Astrocyte (in vitro differentiated cells and primary cell): ENCODE measurements around the gene JSRP1. TPM values are rescaled to one million over a fixed set of nuclear protein-coding genes. Genes with fewer than 3 reads are reported as not detected.

Experiments used
- DNase-seq: peaks from one replicate; pipeline ENCODE4 v3.0.0-alpha.2; 2010; ENCODE audit warnings: low read depth
- FAIRE-seq: peaks from 2 replicates; lab custom pipeline; 2011; peaks lifted over from hg19 to GRCh38; lab: Jason Lieb, UNC
- H2AFZ ChIP-seq: 2 replicates; pipeline ENCODE4 v1.6.0; 2012; ENCODE audit warnings: low read depth, low read length, inconsistent platforms
- H3K27ac ChIP-seq: 2 replicates; pipeline ENCODE4 v1.5.1; 2011; ENCODE audit warnings: low read depth, low read length, inconsistent platforms
- H3K27me3 ChIP-seq: 2 replicates; pipeline ENCODE4 v1.6.0; 2011; ENCODE audit warnings: low read length, inconsistent platforms; ENCODE audit not compliant: insufficient read depth
- H3K36me3 ChIP-seq: 2 replicates; pipeline ENCODE4 v1.5.1; 2011; ENCODE audit warnings: low read length, inconsistent platforms; ENCODE audit not compliant: insufficient read depth
- H3K4me1 ChIP-seq: 2 replicates; pipeline ENCODE4 v1.5.1; 2011; ENCODE audit warnings: low read length, inconsistent platforms; ENCODE audit not compliant: insufficient read depth
- H3K4me2 ChIP-seq: 2 replicates; pipeline ENCODE4 v1.6.0; 2012; ENCODE audit warnings: low read length, inconsistent platforms
- H3K4me3 ChIP-seq: 2 replicates; pipeline ENCODE4 v1.5.1; 2011; ENCODE audit warnings: low read depth, mild to moderate bottlenecking, low read length, inconsistent platforms; ENCODE audit not compliant: insufficient read depth
- H3K79me2 ChIP-seq: 2 replicates; pipeline ENCODE4 v1.6.0; 2012; ENCODE audit warnings: mild to moderate bottlenecking, low read length, inconsistent platforms; ENCODE audit not compliant: insufficient read depth
- H3K9ac ChIP-seq: 2 replicates; pipeline ENCODE4 v1.6.0; 2012; ENCODE audit warnings: mild to moderate bottlenecking, low read length, inconsistent platforms
- H3K9me3 ChIP-seq: 2 replicates; pipeline ENCODE4 v1.5.1; 2012; ENCODE audit warnings: low read depth, mild to moderate bottlenecking, low read length, inconsistent platforms; ENCODE audit not compliant: insufficient read depth
- H4K20me1 ChIP-seq: 2 replicates; pipeline ENCODE4 v1.6.0; 2012; ENCODE audit warnings: low read length, inconsistent platforms; ENCODE audit not compliant: insufficient read depth
- H3K27ac Mint-ChIP-seq: one replicate; pipeline ENCODE4 v1.8.0; 2021; ENCODE audit warnings: mild to moderate bottlenecking, mixed read lengths; ENCODE audit not compliant: unreplicated experiment
- H3K27me3 Mint-ChIP-seq: one replicate; pipeline ENCODE4 v1.8.0; 2021; ENCODE audit warnings: low read depth, mixed read lengths; ENCODE audit not compliant: unreplicated experiment
- H3K36me3 Mint-ChIP-seq: one replicate; pipeline ENCODE4 v1.8.0; 2021; ENCODE audit warnings: low read depth, mixed read lengths; ENCODE audit not compliant: unreplicated experiment
- H3K4me1 Mint-ChIP-seq: one replicate; pipeline ENCODE4 v1.8.0; 2021; ENCODE audit warnings: low read depth, mixed read lengths; ENCODE audit not compliant: unreplicated experiment
- H3K4me3 Mint-ChIP-seq: one replicate; pipeline ENCODE4 v1.8.0; 2021; ENCODE audit warnings: mild to moderate bottlenecking, moderate library complexity, mixed read lengths; ENCODE audit not compliant: unreplicated experiment
- H3K9me3 Mint-ChIP-seq: one replicate; pipeline ENCODE4 v1.8.0; 2021; ENCODE audit warnings: mild to moderate bottlenecking, mixed read lengths; ENCODE audit not compliant: unreplicated experiment
- EZH2 ChIP-seq: IDR thresholded peaks from 2 replicates; pipeline ENCODE4 v1.6.1; 2012; ENCODE audit warnings: mild to moderate bottlenecking, low read length, inconsistent platforms; ENCODE audit not compliant: insufficient read depth
- total RNA-seq: library from RNA; stranded (reverse); gene quantifications from 2 replicates; pipeline ENCODE4 v1.2.1, GENCODE V29; 2021
- TF ChIP-seq, protein P1 (sequence below): IDR thresholded peaks from 2 replicates; pipeline ENCODE4 v1.5.1; 2011; ENCODE audit warnings: low read depth, mild to moderate bottlenecking, inconsistent platforms, low read length, moderate library complexity; ENCODE audit not compliant: insufficient read depth

Gene JSRP1
- total RNA-seq, 1 donor from 2014 or later: 0.36 TPM

GRCh38 chr19:2242092-2242537, 14.1 kb downstream of the JSRP1 start:
- Histone ChIP-seq H3K4me3 (no peak overlapping the region), H3K9ac (no peak overlapping the region), H3K27me3 (no peaks in the 10 kb centered on the region), H2AFZ (no peak overlapping the region), H3K4me1 (peaks cover 50% of the 10 kb centered on the region), H3K27ac (no peak overlapping the region), H3K9me3 (no peaks in the 10 kb centered on the region), H3K4me2 (no peak overlapping the region), H3K36me3 (peaks cover 19% of the 10 kb centered on the region), H4K20me1 (peaks cover 99% of the 10 kb centered on the region), H3K79me2 (peaks cover 85% of the 10 kb centered on the region)
- Mint-ChIP-seq H3K4me3 (no peak overlapping the region), H3K4me1 (peaks cover 36% of the 10 kb centered on the region), H3K36me3 (peaks cover 8% of the 10 kb centered on the region), H3K27ac (no peak overlapping the region), H3K9me3 (no peaks in the 10 kb centered on the region), H3K27me3 (no peaks in the 10 kb centered on the region)
- FAIRE-seq (no peak), DNase-seq (no peak)
- no peak for TF ChIP-seq EZH2
- TF ChIP-seq, protein P1, sequence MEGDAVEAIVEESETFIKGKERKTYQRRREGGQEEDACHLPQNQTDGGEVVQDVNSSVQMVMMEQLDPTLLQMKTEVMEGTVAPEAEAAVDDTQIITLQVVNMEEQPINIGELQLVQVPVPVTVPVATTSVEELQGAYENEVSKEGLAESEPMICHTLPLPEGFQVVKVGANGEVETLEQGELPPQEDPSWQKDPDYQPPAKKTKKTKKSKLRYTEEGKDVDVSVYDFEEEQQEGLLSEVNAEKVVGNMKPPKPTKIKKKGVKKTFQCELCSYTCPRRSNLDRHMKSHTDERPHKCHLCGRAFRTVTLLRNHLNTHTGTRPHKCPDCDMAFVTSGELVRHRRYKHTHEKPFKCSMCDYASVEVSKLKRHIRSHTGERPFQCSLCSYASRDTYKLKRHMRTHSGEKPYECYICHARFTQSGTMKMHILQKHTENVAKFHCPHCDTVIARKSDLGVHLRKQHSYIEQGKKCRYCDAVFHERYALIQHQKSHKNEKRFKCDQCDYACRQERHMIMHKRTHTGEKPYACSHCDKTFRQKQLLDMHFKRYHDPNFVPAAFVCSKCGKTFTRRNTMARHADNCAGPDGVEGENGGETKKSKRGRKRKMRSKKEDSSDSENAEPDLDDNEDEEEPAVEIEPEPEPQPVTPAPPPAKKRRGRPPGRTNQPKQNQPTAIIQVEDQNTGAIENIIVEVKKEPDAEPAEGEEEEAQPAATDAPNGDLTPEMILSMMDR: no peak

- Histone ChIP-seq H3K4me2 (peak overlapping the region; percentile 93), H3K27ac (no peak overlapping the region), H3K4me3 (no peak overlapping the region), H4K20me1 (peaks cover 89% of the 10 kb centered on the region), H3K4me1 (peaks cover 47% of the 10 kb centered on the region), H3K36me3 (peaks cover 16% of the 10 kb centered on the region), H3K9me3 (no peaks in the 10 kb centered on the region), H3K9ac (peak overlapping the region; percentile 93), H3K27me3 (no peaks in the 10 kb centered on the region), H2AFZ (no peak overlapping the region), H3K79me2 (peaks cover 89% of the 10 kb centered on the region)
- DNase-seq (no peak), FAIRE-seq (no peak)
- H3K4me1 Mint-ChIP-seq: peaks cover 36% of the 10 kb centered on the region
- peaks cover 8% of the 10 kb centered on the region for H3K36me3 Mint-ChIP-seq
- peak overlapping the region; percentile 81 for H3K4me3 Mint-ChIP-seq
- no peaks in the 10 kb centered on the region for H3K27me3 Mint-ChIP-seq
- H3K9me3 Mint-ChIP-seq: no peaks in the 10 kb centered on the region
- H3K27ac Mint-ChIP-seq: peak overlapping the region; percentile 75
- TF ChIP-seq, protein P1: no peak
- no peak for TF ChIP-seq EZH2
Observed at GRCh38 chr19:2240881-2241760, 15.1 kb downstream of the JSRP1 start.
